ENCODE data around the gene GCFC2.

GRCh38 chr2:75666911-75667310 is 43.8 kb downstream of the GCFC2 start:
- TF ChIP-seq POLR2A (IDR thresholded peaks at IDR 0.05; ENCODE audit: insufficient read depth in 1 of 2, low read depth in 2 of 2, low read length in 2 of 2) (no peak), MAX (IDR thresholded peaks at IDR 0.05) (no peak), CAMTA2 (CRISPR knock-in tag; IDR thresholded peaks at IDR 0.05; ENCODE audit: borderline replicate concordance) (no peak), HCFC1 (IDR thresholded peaks at IDR 0.05; ENCODE audit: low read depth, low read length) (no peak), ZNF577 (CRISPR knock-in tag; IDR thresholded peaks at IDR 0.05; ENCODE audit: borderline replicate concordance, low read depth) (no peak), FOSL2 (CRISPR knock-in tag; IDR thresholded peaks at IDR 0.05) (no peak), ZNF24 (IDR thresholded peaks at IDR 0.05) (no peak), CEBPB (IDR thresholded peaks at IDR 0.05; ENCODE audit: borderline replicate concordance, low read depth, low read length) (no peak), IKZF1 (IDR thresholded peaks at IDR 0.05) (no peak), NRL (CRISPR knock-in tag; IDR thresholded peaks at IDR 0.05; ENCODE audit: borderline replicate concordance) (no peak)
- TF ChIP-seq, protein P1, sequence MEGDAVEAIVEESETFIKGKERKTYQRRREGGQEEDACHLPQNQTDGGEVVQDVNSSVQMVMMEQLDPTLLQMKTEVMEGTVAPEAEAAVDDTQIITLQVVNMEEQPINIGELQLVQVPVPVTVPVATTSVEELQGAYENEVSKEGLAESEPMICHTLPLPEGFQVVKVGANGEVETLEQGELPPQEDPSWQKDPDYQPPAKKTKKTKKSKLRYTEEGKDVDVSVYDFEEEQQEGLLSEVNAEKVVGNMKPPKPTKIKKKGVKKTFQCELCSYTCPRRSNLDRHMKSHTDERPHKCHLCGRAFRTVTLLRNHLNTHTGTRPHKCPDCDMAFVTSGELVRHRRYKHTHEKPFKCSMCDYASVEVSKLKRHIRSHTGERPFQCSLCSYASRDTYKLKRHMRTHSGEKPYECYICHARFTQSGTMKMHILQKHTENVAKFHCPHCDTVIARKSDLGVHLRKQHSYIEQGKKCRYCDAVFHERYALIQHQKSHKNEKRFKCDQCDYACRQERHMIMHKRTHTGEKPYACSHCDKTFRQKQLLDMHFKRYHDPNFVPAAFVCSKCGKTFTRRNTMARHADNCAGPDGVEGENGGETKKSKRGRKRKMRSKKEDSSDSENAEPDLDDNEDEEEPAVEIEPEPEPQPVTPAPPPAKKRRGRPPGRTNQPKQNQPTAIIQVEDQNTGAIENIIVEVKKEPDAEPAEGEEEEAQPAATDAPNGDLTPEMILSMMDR (CRISPR knock-in tag; IDR thresholded peaks at IDR 0.05): no peak
- TF ChIP-seq, protein P2, sequence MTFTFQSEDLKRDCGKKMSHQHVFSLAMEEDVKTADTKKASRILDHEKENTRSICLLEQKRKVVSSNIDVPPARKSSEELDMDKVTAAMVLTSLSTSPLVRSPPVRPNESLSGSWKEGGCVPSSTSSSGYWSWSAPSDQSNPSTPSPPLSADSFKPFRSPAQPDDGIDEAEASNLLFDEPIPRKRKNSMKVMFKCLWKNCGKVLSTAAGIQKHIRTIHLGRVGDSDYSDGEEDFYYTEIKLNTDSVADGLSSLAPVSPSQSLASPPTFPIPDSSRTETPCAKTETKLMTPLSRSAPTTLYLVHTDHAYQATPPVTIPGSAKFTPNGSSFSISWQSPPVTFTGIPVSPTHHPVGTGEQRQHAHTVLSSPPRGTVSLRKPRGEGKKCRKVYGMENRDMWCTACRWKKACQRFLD (CRISPR knock-in tag; IDR thresholded peaks at IDR 0.05; ENCODE audit: borderline replicate concordance): no peak
- TF ChIP-seq, protein P3, sequence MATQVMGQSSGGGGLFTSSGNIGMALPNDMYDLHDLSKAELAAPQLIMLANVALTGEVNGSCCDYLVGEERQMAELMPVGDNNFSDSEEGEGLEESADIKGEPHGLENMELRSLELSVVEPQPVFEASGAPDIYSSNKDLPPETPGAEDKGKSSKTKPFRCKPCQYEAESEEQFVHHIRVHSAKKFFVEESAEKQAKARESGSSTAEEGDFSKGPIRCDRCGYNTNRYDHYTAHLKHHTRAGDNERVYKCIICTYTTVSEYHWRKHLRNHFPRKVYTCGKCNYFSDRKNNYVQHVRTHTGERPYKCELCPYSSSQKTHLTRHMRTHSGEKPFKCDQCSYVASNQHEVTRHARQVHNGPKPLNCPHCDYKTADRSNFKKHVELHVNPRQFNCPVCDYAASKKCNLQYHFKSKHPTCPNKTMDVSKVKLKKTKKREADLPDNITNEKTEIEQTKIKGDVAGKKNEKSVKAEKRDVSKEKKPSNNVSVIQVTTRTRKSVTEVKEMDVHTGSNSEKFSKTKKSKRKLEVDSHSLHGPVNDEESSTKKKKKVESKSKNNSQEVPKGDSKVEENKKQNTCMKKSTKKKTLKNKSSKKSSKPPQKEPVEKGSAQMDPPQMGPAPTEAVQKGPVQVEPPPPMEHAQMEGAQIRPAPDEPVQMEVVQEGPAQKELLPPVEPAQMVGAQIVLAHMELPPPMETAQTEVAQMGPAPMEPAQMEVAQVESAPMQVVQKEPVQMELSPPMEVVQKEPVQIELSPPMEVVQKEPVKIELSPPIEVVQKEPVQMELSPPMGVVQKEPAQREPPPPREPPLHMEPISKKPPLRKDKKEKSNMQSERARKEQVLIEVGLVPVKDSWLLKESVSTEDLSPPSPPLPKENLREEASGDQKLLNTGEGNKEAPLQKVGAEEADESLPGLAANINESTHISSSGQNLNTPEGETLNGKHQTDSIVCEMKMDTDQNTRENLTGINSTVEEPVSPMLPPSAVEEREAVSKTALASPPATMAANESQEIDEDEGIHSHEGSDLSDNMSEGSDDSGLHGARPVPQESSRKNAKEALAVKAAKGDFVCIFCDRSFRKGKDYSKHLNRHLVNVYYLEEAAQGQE (IDR thresholded peaks at IDR 0.05; ENCODE audit: borderline replicate concordance in 1 of 2, low read depth in 1 of 2, low read length in 2 of 2): no peak
